Hematopoietic multipotent progenitor cell treated with erythropoietin and hydrocortisone succinate and interleukin-3 and kit ligand, for 17 days (in vitro differentiated cells): ENCODE data around the gene HCRTR2.
"Not testable (repeated sequence)": the region's sequence is repeated elsewhere in the genome, so short reads cannot be mapped to it uniquely, and the experiment has no call there.

Experiments used
- DNase-seq: peaks from one replicate; pipeline ENCODE4 v3.0.0-alpha.2; 2015; ENCODE audit warnings: low spot score

The HCRTR2 gene

GRCh38 chr6:55174211-55175026 lies at the start of gene HCRTR2:
Gene HCRTR2, plus strand, starts transcription at chr6:55174515. Its CDS starts 73 bp downstream, at chr6:55174588.
- no peak for DNase-seq

- no peak for DNase-seq
Measured at GRCh38 chr6:55130806-55131324, 43.5 kb upstream of the HCRTR2 start.

- no peak for DNase-seq
Measured at GRCh38 chr6:55131616-55132015, 42.7 kb upstream of the HCRTR2 start.

GRCh38 chr6:55136916-55137315 lies 37.4 kb upstream of the HCRTR2 start:
- DNase-seq, result no peak

GRCh38 chr6:55137929-55138693 lies 36.2 kb upstream of the HCRTR2 start:
- no peak for DNase-seq

GRCh38 chr6:55141611-55142010 lies 32.7 kb upstream of the HCRTR2 start:
- no peak for DNase-seq

GRCh38 chr6:55142610-55143009 lies 31.7 kb upstream of the HCRTR2 start:
- no peak for DNase-seq

GRCh38 chr6:55153284-55153683 lies 21.0 kb upstream of the HCRTR2 start:
- DNase-seq, result no peak

GRCh38 chr6:55158784-55159183 lies 15.5 kb upstream of the HCRTR2 start:
- not testable (repeated sequence) for DNase-seq

- no peak for DNase-seq
Measured at GRCh38 chr6:55167860-55168259, 6.5 kb upstream of the HCRTR2 start.

GRCh38 chr6:55175078-55176049 lies 1.0 kb downstream of the HCRTR2 start:
- no peak for DNase-seq

GRCh38 chr6:55176958-55177357 lies 2.6 kb downstream of the HCRTR2 start:
- DNase-seq, result no peak

- DNase-seq, result no peak
Measured at GRCh38 chr6:55180258-55180657, 5.9 kb downstream of the HCRTR2 start.

GRCh38 chr6:55182016-55182650 lies 7.8 kb downstream of the HCRTR2 start:
- no peak for DNase-seq

GRCh38 chr6:55184782-55185530 lies 10.6 kb downstream of the HCRTR2 start:
- no peak for DNase-seq

GRCh38 chr6:55198715-55199114 lies 24.4 kb downstream of the HCRTR2 start:
- no peak for DNase-seq

- DNase-seq, result no peak
Measured at GRCh38 chr6:55199239-55199638, 24.9 kb downstream of the HCRTR2 start.

- DNase-seq, result no peak
Measured at GRCh38 chr6:55208478-55209458, 34.5 kb downstream of the HCRTR2 start.

GRCh38 chr6:55210952-55211351 lies 36.6 kb downstream of the HCRTR2 start:
- no peak for DNase-seq
